Measurements from ENCODE around the gene CNTNAP4. TPM values are rescaled to one million over a fixed set of nuclear protein-coding genes. Genes with fewer than 3 reads are reported as not detected.

CNTNAP4 gene
- total RNA-seq, 1 donor from 2014 or later = 2.1 TPM

DNA sequence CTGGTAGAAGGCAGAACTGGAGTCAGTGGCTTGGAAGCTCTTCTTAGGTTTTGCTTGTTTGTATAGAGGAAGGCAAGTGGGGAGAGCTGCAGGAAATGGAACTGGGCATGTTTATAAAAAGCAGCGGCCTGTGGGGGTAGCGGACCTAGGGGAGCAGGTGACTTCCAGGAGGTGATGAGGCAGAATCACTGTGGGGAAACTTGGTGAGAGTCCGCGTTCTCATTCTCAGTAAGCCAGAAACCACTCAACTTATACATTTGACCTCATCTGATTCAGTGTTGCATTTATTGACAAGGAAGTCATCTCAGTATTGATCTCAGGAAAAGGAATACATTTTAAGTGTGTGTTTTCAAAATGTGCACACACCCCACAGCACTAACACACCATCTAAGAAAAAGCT, 299.8 kb downstream of the CNTNAP4 start:
- Mint-ChIP-seq H3K36me3 (no peaks in the 10 kb centered on the region), H3K4me1 (ENCODE audit: unreplicated experiment) (peaks cover 7% of the 10 kb centered on the region), H3K27me3 (no peaks in the 10 kb centered on the region)

DNA sequence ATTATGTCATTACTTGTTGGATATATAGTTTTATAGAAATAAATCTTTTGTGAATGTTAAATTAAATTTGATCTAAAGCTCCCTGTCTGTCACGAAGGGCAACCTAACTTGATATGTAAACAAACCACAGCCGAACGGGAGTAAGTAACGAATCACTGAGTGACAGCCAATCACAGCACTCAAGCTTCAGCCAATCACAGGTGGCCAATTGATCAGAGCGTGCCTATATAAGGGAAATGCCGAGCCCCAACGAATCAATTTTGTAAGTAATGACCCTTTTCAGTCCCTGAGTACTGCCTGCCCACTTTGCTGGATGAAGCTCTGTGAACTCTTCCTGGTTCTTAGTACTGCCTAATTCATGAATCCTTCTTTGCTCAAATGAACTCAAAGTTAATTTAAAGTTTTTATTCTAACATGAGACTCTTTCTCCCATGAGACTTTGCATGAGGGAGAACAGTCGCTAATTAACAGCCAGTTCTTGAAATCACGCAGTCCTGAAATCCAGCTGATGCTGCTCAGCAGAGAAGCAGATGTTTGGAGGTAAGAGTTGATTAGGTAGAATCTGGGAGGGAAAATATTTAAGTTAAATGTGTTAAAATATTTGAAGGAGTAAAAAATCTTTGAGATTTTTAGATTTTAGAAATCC, 302.2 kb downstream of the CNTNAP4 start:
- Mint-ChIP-seq H3K36me3 (no peaks in the 10 kb centered on the region), H3K27ac (no peak overlapping the region), H3K4me3 (no peak overlapping the region), H3K9me3 (peaks cover 3% of the 10 kb centered on the region), H3K27me3 (no peaks in the 10 kb centered on the region), H3K4me1 (ENCODE audit: unreplicated experiment) (peaks cover 7% of the 10 kb centered on the region)
- no peak for DNase-seq (ENCODE audit: extremely low spot score, unreplicated experiment)
- TF ChIP-seq, protein P1, sequence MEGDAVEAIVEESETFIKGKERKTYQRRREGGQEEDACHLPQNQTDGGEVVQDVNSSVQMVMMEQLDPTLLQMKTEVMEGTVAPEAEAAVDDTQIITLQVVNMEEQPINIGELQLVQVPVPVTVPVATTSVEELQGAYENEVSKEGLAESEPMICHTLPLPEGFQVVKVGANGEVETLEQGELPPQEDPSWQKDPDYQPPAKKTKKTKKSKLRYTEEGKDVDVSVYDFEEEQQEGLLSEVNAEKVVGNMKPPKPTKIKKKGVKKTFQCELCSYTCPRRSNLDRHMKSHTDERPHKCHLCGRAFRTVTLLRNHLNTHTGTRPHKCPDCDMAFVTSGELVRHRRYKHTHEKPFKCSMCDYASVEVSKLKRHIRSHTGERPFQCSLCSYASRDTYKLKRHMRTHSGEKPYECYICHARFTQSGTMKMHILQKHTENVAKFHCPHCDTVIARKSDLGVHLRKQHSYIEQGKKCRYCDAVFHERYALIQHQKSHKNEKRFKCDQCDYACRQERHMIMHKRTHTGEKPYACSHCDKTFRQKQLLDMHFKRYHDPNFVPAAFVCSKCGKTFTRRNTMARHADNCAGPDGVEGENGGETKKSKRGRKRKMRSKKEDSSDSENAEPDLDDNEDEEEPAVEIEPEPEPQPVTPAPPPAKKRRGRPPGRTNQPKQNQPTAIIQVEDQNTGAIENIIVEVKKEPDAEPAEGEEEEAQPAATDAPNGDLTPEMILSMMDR (conservative IDR thresholded peaks at IDR 0.05) = no peak

More for the DNA sequence above, 299.8 kb downstream of the CNTNAP4 start:
- Mint-ChIP-seq H3K27ac (no peak overlapping the region), H3K4me3 (no peak overlapping the region), H3K9me3 (peaks cover 3% of the 10 kb centered on the region)
- TF ChIP-seq, protein P1 (conservative IDR thresholded peaks at IDR 0.05) = no peak
- DNase-seq (ENCODE audit: extremely low spot score, unreplicated experiment) = no peak

DNA sequence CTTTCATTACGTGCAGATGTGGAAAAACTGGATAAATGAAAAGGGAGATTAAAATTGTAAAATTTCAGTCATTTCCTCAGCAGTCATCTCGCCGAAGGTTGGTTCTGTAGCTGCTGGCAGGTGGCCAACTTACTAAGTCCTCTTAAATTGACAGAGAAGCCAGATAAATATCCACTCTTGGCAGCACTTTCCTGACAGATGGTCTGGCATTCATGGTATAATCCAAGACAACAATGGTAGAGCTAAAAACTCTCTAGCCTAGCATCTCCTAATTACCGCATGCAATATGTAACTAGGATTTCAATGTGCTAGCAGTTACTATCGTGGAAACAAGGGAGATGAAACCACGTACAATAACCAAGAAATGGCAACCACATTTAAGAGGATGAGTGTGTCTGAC, 306.3 kb downstream of the CNTNAP4 start:
- Mint-ChIP-seq H3K27ac (no peak overlapping the region), H3K4me1 (ENCODE audit: unreplicated experiment) (peaks cover 7% of the 10 kb centered on the region), H3K27me3 (no peaks in the 10 kb centered on the region), H3K9me3 (peaks cover 3% of the 10 kb centered on the region), H3K36me3 (no peaks in the 10 kb centered on the region), H3K4me3 (no peak overlapping the region)
- TF ChIP-seq, protein P1 (conservative IDR thresholded peaks at IDR 0.05) = no peak
- no peak for DNase-seq (ENCODE audit: extremely low spot score, unreplicated experiment)

DNA sequence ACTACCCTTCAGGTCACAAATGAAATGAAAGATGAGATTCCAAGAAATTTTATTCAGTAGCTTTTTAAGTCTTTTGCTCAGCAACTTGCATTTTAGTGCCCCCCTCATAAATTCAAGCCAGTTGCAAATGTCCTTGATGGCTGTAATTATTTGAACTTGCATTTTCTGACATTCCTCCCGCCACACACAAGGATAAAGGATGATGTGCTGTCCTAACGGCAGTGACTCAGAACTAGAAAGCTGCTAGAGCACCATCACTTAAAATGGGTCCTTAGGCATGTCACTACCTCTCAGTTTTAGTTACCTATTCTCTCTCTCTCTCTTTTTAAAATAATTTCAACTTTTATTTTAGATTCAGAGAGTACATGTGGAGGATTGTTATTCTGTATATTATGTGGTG, 306.7 kb downstream of the CNTNAP4 start:
- TF ChIP-seq, protein P1 (conservative IDR thresholded peaks at IDR 0.05) = no peak
- H3K9me3 Mint-ChIP-seq = peaks cover 3% of the 10 kb centered on the region
- no peak overlapping the region for H3K27ac Mint-ChIP-seq
- H3K4me1 Mint-ChIP-seq (ENCODE audit: unreplicated experiment) = peaks cover 7% of the 10 kb centered on the region
- H3K36me3 Mint-ChIP-seq = no peaks in the 10 kb centered on the region
- DNase-seq (ENCODE audit: extremely low spot score, unreplicated experiment) = no peak
- H3K27me3 Mint-ChIP-seq = no peaks in the 10 kb centered on the region
- H3K4me3 Mint-ChIP-seq = no peak overlapping the region

DNA sequence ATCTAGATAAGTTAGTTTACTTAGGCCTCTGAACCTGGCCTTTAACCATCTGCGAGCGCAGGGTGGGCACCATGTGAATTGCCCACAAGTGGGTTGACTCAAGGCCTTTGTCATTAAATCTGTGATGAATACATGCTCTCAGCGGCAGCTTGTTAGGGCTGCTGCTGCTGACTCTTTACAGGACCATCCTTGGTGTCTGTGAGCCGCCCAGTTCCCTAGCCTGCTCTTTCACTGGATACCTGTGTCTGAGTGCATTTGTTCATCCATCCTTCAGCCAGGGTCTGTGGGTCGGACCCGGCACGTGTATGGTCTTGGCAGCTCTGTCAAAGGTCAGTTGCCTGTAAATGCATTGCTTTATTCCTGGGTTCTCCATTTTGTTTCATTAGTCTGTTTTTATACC, 321.3 kb downstream of the CNTNAP4 start:
- no peaks in the 10 kb centered on the region for H3K27me3 Mint-ChIP-seq
- no peaks in the 10 kb centered on the region for H3K4me1 Mint-ChIP-seq (ENCODE audit: unreplicated experiment)
- H3K27ac Mint-ChIP-seq = no peak overlapping the region
- TF ChIP-seq, protein P1 (conservative IDR thresholded peaks at IDR 0.05) = no peak
- H3K9me3 Mint-ChIP-seq = no peaks in the 10 kb centered on the region
- no peaks in the 10 kb centered on the region for H3K36me3 Mint-ChIP-seq
- H3K4me3 Mint-ChIP-seq = no peak overlapping the region
- DNase-seq (ENCODE audit: extremely low spot score, unreplicated experiment) = no peak
